DMS53 treated with DMSO at 0.1 percent for 48 hours (cell line): ENCODE data around the gene CDS2.

Experiments
- DNase-seq: peaks from one replicate; lab custom pipeline; 2025; ENCODE audit not compliant: unreplicated experiment; lab: John Stamatoyannopoulos, UW

Gene CDS2

DNA sequence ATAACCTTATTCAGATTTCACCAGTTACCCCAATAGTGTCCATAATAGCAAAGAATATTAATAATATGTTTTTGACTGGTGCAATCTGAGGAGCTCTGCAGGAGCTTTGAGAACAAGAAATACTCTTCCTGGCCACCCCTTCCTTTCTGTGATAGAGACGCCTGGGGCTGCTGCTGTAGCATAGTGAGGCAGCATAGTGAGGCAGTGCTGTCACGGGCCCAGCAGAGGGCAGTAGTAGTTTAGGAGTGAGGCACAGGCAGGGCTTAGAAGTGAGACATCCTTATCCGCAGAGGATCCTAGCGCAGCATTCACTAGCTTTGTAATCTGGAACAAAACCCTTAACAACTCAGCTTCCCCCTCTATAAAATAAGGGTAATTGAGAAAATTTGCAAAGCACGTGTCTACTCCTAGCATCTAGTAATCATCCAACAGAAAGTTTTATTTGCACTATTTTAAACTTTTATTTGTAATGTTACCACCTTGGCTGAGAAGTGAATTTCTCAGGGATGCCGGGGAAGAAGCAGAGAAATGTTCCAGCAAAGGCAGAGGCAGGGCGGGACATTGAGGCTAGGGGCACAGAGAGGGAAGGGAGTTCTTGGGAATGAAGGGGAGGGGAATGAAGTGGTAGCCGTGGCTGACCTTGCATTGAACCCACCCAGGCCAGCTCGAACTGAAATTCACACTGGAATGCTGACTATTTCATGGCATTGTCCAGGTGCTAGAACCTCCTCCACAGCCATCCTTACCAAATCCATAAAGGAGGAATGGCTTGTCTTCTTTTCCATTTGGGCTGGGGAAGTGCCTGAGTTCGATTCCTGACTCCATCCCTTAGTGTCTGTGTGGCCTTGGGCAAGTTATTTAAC, 78.8 kb downstream of the CDS2 start:
- DNase-seq, result peak; percentile 71

DNA sequence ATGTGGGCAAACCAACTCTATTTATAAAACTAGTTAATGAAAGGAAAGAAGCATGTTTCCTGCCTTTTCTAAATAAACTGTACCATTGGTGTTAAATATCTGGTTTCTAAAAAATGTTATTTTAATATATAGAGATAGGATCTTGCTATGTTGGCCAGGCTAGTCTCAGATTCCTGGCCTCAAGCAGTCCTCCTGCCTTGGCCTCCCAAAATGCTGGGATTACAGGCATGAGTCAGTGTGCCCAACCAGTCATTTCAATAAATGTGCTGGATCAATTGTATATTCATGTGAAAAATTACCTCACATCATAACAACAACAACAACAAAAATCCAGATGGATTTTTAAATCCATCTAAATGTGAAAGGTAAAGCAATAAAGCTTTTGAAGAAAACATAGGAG, 80.3 kb downstream of the CDS2 start:
- DNase-seq, result no peak

DNA sequence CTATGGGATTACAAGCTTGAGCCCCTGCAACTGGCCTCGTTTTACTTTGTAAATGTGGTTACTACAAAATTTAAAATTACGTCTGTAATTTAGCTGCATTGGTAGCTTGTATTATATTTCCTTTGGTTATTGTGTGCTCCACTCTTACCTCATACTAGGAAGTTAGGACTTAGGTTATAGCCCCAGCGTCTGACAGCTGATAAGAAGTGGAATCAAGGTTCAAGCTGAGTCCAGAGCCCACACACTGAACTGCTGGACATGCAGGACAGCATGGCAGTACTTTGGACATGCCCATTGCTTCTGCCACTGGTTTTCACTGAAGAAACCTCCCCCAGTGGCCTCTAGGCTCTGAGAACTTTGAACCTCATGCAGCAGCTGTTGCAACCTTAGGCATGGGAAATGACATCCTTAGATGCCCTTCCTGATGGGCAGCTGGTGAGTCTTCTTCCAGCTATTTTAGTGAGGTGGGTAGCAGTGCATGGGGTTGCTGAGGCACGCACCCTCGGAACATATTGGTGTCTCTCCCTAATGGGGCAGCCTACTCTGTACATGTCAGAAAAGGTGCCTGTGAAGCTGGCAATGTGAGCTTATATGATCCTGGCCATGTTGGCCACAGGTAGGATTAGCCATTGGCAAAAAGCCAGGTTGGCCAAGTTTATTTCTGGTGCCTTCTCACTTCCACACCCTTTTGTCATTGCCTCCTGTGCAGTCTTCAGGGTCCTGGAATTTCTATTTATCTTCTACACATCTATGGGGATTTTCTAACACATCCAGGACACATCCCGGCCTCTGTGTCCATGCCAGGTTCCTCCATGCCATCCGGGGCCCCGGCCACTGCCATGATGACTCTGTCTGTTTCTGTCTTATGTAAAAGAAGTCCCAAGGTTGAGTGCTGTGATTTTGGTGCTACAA, 85.3 kb downstream of the CDS2 start:
- DNase-seq, result no peak

DNA sequence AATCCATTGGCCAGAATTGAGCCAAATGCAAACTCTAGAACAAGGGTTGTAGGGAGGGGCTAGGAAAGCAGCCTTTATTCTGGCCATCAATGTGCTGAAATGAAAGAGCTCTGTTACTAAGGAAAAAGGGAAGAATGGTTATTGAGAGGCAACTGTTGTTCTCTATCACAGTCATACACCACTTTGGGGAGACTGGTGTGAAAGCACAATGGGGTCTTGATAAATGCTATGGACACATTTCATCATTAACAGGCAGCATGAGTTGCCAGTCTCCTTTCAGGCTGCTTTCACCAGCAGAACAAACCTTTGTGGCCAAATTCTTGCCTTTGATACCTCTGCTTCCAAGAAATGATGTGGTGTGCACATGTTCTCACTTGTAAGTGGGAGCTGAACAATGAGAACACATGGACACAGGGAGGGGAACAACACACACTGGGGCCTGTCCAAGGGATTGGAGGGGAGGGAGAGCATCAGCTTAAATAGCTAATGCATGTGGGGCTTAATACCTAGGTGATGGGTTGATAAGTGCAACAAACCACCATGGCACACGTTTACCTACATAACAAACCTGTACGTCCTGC, 86.2 kb downstream of the CDS2 start:
- no peak for DNase-seq

DNA sequence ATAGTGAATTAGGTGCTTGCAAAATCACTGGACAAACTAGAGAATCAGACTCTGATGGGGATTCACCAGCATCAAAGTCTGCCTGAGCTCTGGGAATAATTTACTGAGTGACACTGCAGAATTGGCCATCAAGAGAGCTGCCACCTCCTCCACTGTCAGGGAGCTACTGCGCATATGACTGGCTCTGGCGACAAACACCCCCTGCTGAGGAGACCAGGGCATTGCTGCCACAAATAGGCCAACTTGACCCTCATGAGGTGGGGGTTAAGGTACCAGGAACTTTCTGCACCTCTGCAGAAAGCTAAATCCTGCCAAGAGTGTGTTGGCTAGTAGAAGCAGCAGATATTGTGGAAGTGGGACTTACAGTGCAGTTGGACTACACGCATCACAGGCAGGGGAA, 88.0 kb downstream of the CDS2 start:
- DNase-seq, result no peak

DNA sequence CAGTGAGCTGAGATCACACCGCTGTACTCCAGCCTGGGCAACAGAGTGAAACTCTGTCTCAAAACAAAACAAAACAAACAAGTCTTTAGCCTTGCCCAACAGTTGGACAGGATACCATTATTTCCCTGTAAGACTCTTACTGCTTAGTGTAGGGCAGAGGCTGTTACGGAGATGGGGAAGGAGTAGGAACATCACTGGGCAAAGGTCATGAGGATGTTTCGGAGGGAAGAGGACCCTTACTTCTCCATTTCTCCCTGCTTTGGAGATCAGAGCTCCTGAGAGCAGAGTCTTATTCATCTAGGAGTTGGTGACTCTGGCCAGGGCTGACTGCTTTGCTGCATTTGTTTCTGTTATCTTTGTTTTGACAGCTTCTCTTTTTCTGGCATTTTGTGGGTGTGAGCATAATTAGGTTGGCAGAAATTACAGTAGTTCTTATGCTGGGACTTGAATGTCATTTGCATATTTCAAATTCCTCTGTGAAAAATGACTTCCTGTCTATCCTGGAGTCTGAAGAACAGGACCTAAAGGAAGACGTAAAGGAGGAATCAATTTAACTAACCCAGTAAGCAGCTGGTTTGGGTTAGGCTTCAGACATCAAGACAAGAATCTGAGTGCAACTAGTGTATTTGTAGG, 89.0 kb downstream of the CDS2 start:
- DNase-seq, result no peak

DNA sequence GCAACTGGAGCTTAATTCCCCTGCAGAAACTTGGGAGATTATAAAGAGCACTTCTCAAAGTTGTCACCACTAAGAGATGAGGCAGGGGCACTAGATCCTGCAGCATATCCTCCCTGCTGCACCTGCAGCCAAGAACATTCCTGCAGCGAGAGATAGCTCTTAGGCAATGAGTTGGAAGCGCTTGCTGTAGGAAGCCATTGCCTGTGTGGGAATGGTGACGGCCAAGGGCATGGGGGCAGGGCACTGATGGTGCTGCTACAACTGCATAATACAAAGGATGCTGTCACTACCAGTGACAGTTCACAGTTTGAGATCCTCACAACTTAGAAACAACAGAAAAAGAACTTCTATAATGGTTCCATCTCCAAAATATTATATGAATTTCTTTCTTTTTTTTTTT, 89.9 kb downstream of the CDS2 start:
- DNase-seq, result no peak

DNA sequence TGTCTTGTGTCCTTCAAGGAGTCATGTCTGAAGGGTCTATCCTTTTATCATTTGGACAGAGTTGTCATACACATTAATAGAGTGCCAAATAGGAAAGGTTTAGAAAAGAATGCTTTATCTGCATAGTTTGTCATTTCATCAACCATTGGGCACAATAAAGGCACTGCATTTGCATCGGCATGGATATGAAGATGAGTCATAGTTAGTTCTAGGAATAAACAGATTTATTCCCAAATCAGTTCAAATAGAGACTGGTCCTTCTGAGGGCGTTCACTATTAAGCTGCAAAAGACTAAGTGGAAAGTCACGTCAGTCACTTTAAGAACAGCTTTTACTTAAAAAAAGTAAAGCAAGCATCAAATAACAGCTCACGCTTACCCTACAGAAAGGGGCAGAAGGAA, 90.8 kb downstream of the CDS2 start:
- DNase-seq, result no peak

DNA sequence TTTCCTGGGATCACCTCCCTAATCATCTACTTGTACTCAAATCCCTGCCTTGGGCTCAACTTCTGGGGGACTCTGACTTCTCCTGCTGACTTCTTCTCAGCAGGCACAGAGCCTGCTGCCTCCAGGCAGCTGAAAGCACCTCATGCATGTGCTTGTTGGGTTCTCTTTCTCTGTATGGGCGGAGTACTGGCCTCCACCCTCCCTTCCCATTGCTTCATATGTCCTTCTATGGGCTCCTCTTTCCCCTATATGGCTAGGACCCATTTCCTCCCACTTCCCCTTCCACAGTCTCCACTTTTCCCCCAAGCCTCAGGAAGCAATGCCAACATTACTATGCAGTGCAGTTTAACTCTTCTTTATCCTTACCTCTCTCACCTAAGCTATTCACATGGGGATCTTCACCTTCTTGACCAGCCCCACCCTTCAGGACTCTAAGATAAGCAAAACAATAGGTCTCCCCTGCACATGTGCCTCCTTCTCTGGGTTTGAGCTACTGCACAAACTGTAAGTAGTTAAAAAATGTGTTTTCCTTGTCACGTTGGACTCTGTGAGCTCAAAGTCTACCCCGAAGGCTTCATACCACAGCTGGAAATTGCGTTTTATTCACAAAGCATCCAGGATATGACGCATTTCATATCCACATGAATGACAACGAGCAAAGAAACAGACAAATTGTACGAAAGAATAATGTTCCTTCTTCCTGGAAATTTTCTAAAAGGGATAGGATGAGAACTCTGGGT, 93.7 kb downstream of the CDS2 start:
- no peak for DNase-seq

DNA sequence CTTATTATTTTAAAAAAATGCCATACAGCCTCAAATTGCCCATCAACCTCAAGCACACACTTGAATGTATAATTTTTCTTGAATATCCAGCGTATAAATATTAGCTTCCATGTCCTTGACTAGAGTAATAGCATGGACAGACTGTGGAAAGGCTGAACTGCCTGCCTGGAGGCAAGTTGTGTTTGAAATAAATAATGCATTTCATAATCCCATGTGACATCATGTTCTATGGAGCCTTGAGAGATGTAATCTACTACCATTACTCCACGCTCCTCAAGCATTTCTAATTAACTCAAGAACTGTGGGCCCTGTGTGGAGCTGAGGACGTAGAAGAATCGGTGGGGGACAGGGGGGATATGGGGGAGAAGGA, 94.2 kb downstream of the CDS2 start:
- no peak for DNase-seq

DNA sequence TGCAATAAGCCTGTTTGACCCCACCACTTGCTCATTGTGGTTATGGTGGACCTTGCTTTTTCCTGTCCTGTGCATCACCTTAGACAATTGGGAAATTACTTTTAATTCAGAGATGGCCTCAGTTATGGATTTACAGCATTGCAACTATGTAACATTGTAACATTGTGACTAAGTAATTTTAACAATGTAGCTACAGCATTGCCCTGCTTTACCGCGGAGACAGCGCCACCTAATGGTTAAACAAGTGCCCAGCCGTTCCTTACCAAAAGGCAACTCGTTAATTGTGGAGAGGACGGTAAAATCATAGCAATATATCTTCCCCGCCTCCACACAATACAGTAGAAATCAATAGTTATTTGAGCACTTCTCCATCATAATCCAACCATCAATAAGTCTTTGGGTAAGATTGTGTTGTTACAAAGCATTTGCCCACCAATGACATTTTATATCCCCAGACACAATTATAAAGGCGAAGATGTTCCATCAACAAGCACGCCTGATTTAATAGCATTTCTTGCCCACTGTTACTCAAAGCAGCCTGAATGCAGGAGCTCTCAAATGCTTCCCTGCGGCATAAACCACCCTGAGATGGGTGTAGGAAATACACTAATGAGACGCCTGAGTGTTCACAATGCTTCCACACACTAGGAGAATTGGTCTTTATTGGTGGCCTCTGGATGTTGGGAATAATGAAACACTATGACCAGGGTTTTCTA, 96.3 kb downstream of the CDS2 start:
- DNase-seq, result peak; percentile 44

DNA sequence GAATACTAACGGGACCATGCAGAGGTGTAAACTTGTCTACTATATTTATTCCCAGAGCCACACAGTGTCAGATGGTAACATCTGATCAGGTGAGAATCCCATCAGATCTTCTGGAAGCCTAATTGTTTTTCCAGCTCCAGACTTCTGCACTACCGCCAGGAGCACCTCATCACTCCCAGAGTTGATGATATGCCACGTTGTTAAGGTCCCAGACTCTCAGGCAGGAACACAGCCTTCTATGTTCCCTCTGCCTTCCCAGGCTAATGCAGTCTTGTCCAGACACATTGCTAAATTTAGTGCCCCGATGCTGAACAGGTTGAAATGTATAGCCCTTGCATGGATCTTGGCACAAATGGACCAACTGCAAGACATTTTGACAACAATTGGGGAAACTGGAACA, 103.7 kb downstream of the CDS2 start:
- DNase-seq, result no peak

DNA sequence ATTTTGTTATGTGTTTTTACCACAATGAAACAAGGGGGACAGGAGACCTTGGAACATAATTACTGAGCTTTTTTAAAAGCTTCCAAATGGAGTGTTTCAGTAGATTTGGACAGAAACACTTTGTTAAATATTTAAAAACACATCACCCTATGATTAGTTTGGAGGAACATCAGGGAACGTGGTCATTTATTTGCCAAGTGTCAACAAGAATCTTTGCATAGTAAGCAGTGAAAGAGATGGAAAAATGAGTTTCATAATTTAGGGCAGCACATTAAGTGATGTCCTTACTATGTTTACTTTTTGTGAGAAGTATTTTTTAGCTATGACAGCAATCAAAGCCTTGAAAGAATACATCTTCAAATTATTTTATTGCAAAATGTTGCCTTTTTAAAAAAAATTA, 107.3 kb downstream of the CDS2 start:
- no peak for DNase-seq

DNA sequence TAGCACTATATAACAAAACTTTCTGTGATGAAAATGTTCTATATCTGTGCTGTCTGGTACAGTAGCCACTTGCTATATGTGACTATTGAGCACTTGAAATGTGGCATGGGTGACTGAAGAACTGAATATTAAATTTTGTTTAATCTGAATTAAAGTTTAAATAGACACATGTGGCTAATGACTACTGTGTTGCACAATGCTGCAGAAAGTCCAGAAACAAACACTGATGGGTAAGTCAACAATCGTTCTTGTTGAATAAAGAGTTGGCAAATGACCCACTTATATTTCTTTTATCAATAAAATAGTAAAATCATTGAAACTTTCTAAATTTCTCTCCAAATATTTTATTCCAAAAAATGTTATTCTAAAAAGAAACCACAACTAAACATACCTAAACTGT, 108.2 kb downstream of the CDS2 start:
- no peak for DNase-seq
